ENCODE results near the gene CNIH1.

CNIH1 gene

GRCh38 chr14:54480830-54481562, 39.8 kb upstream of the CNIH1 start:
- Histone ChIP-seq H3K36me3 (replicated peaks) (peaks cover 26% of the 10 kb centered on the region), H3K27ac (no peak overlapping the region), H3K4me3 (ENCODE audit: low read depth, low read length) (no peak overlapping the region), H3K27me3 (replicated peaks) (no peaks in the 10 kb centered on the region)
- TF ChIP-seq CTCF (IDR thresholded peaks at IDR 0.05; ENCODE audit: low read depth, low read length, missing control alignments) = no peak
- no peak for DNase-seq
- in situ Hi-C loops (cut with HindIII; ENCODE audit: low pct_ligation_motif_present, low sequenced_read_pairs) = no loop called here

- H3K27me3 ChIP-seq (replicated peaks) = no peaks in the 10 kb centered on the region
- no peak for TF ChIP-seq CTCF (IDR thresholded peaks at IDR 0.05; ENCODE audit: low read depth, low read length, missing control alignments)
- no peak for DNase-seq
- H3K27ac ChIP-seq = no peak overlapping the region
- H3K4me3 ChIP-seq (ENCODE audit: low read depth, low read length) = no peak overlapping the region
- in situ Hi-C loops (cut with HindIII; ENCODE audit: low pct_ligation_motif_present, low sequenced_read_pairs) = no loop called here
- H3K36me3 ChIP-seq (replicated peaks) = peaks cover 30% of the 10 kb centered on the region
These were observed 37.6 kb upstream of the CNIH1 start for GRCh38 chr14:54478636-54479215.

- no peak for TF ChIP-seq CTCF (IDR thresholded peaks at IDR 0.05; ENCODE audit: low read depth, low read length, missing control alignments)
- H3K36me3 ChIP-seq (replicated peaks) = peaks cover 12% of the 10 kb centered on the region
- in situ Hi-C loops (cut with HindIII; ENCODE audit: low pct_ligation_motif_present, low sequenced_read_pairs) = no loop called here
- no peak overlapping the region for H3K4me3 ChIP-seq (ENCODE audit: low read depth, low read length)
- no peaks in the 10 kb centered on the region for H3K27me3 ChIP-seq (replicated peaks)
- DNase-seq = no peak
- no peak overlapping the region for H3K27ac ChIP-seq
These were observed 34.7 kb upstream of the CNIH1 start for GRCh38 chr14:54475911-54476310.

- no peak for TF ChIP-seq CTCF (IDR thresholded peaks at IDR 0.05; ENCODE audit: low read depth, low read length, missing control alignments)
- peaks cover 12% of the 10 kb centered on the region for H3K36me3 ChIP-seq (replicated peaks)
- no peak overlapping the region for H3K4me3 ChIP-seq (ENCODE audit: low read depth, low read length)
- DNase-seq = no peak
- in situ Hi-C loops (cut with HindIII; ENCODE audit: low pct_ligation_motif_present, low sequenced_read_pairs) = no loop called here
- no peaks in the 10 kb centered on the region for H3K27me3 ChIP-seq (replicated peaks)
- no peak overlapping the region for H3K27ac ChIP-seq
These were observed 34.2 kb upstream of the CNIH1 start for GRCh38 chr14:54475187-54475899.

- DNase-seq = no peak
- H3K4me3 ChIP-seq (ENCODE audit: low read depth, low read length) = no peak overlapping the region
- in situ Hi-C loops (cut with HindIII; ENCODE audit: low pct_ligation_motif_present, low sequenced_read_pairs) = no loop called here
- TF ChIP-seq CTCF (IDR thresholded peaks at IDR 0.05; ENCODE audit: low read depth, low read length, missing control alignments) = no peak
- peaks cover 12% of the 10 kb centered on the region for H3K36me3 ChIP-seq (replicated peaks)
- no peaks in the 10 kb centered on the region for H3K27me3 ChIP-seq (replicated peaks)
- H3K27ac ChIP-seq = no peak overlapping the region
These were observed 33.1 kb upstream of the CNIH1 start for GRCh38 chr14:54474232-54474793.
